Gastrocnemius medialis (tissue), 4 donors: Measurements from ENCODE around the gene IP6K3.

ENCODE experiments used
- POLR2A ChIP-seq, 2 donors: fragments of 450-650 bp; IDR thresholded peaks; one replicate each; pipeline ENCODE4 v1.6.1; 2017; ENCODE audit warnings: antibody characterized with exemption in 2 of 2, mild to moderate bottlenecking in 2 of 2, moderate library complexity in 2 of 2
- TF ChIP-seq, protein P1 (sequence below), 5 experiments: fragments of 450-650 bp in 3 of 5; fragments of 200-600 bp in 2 of 5; sonication (generic) in 2 of 5; IDR thresholded peaks in 4 of 5; conservative IDR thresholded peaks in 1 of 5; 1 replicate in 4 of 5; 2 replicates in 1 of 5; pipeline ENCODE4 v1.5.1; 2016 to 2019; ENCODE audit warnings: antibody characterized with exemption in 5 of 5, mild to moderate bottlenecking in 3 of 5, moderate library complexity in 3 of 5

DNA sequence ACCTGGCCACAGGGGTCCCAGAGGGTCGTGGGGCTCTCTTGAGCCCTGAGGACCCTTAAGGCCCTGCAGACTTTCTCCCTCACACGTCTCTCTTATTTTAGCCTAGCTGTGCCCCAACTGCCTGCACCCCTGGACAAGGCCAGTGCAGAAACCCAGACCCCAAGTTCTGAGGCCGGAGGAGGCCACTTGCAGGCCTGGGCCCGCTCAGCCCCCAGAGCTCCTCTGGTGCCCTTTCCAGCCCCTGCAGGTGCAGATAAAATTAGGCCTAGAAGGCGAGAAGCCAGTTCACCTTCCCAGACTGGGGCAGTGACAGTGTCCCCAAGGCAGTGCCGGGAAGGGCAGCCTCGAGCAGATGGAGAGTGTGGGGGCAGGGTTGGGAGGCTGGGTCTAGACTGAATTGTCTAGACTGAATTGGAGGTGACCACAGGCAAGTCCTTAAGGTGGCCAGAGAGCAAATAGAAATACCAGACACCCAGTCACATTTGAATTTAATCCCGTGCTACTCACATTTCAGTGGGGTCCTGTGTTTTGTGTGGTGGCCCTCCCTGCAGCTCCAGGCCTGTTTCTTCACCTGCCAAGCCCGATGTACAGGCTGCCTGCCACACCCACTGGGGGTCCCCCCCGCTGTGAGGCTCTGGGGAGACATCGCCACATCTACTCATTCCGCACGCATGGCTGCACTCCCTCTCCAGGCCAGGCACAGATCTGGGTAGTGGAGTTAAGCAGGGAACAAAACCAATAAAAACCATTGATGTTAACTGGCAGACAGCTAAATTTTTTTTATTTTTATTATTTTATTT is 8.6 kb upstream of the IP6K3 start:
- TF ChIP-seq, protein P1, sequence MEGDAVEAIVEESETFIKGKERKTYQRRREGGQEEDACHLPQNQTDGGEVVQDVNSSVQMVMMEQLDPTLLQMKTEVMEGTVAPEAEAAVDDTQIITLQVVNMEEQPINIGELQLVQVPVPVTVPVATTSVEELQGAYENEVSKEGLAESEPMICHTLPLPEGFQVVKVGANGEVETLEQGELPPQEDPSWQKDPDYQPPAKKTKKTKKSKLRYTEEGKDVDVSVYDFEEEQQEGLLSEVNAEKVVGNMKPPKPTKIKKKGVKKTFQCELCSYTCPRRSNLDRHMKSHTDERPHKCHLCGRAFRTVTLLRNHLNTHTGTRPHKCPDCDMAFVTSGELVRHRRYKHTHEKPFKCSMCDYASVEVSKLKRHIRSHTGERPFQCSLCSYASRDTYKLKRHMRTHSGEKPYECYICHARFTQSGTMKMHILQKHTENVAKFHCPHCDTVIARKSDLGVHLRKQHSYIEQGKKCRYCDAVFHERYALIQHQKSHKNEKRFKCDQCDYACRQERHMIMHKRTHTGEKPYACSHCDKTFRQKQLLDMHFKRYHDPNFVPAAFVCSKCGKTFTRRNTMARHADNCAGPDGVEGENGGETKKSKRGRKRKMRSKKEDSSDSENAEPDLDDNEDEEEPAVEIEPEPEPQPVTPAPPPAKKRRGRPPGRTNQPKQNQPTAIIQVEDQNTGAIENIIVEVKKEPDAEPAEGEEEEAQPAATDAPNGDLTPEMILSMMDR (IDR thresholded peaks at IDR 0.05 in 4 of 5, conservative IDR thresholded peaks at IDR 0.05 in 1 of 5), result no peak
- no peak for TF ChIP-seq POLR2A (IDR thresholded peaks at IDR 0.05)
